ENCODE measurements around the gene CCR5AS.

CCR5AS gene

GRCh38 chr3:46447228-46447985, 40.5 kb upstream of the CCR5AS start:
- Histone ChIP-seq H3K4me2 (ENCODE audit: low read length) (no peak overlapping the region), H4K20me1 (ENCODE audit: insufficient read depth, low read length) (no peaks in the 10 kb centered on the region), H3K4me3 (ENCODE audit: low read length) (no peak overlapping the region), H3K4me1 (ENCODE audit: low read length) (no peaks in the 10 kb centered on the region), H3K27ac (ENCODE audit: low read length) (no peak overlapping the region), H3K9me3 (ENCODE audit: insufficient read depth, low read length) (no peaks in the 10 kb centered on the region), H2AFZ (ENCODE audit: low read depth, low read length) (no peak overlapping the region), H3K27me3 (ENCODE audit: low read depth, low read length) (peaks cover 34% of the 10 kb centered on the region), H3K36me3 (replicated peaks; ENCODE audit: low read depth, low read length) (no peaks in the 10 kb centered on the region), H3K9ac (ENCODE audit: low read length) (no peak overlapping the region), H3K79me2 (ENCODE audit: low read length) (no peaks in the 10 kb centered on the region)
- TF ChIP-seq EZH2phosphoT487 (IDR thresholded peaks at IDR 0.05; ENCODE audit: low read depth) (no peak), CTCF (IDR thresholded peaks at IDR 0.05; ENCODE audit: low read depth, low read length) (no peak)

- Histone ChIP-seq H4K20me1 (ENCODE audit: insufficient read depth, low read length) (no peaks in the 10 kb centered on the region), H3K9ac (ENCODE audit: low read length) (no peak overlapping the region), H3K27me3 (ENCODE audit: low read depth, low read length) (peaks cover 9% of the 10 kb centered on the region), H3K4me1 (ENCODE audit: low read length) (peaks cover 18% of the 10 kb centered on the region), H2AFZ (ENCODE audit: low read depth, low read length) (no peak overlapping the region), H3K36me3 (replicated peaks; ENCODE audit: low read depth, low read length) (no peaks in the 10 kb centered on the region), H3K9me3 (ENCODE audit: insufficient read depth, low read length) (no peaks in the 10 kb centered on the region), H3K4me3 (ENCODE audit: low read length) (no peak overlapping the region), H3K4me2 (ENCODE audit: low read length) (no peak overlapping the region), H3K79me2 (ENCODE audit: low read length) (no peaks in the 10 kb centered on the region), H3K27ac (ENCODE audit: low read length) (no peak overlapping the region)
- peak; percentile 97 for TF ChIP-seq CTCF (IDR thresholded peaks at IDR 0.05; ENCODE audit: low read depth, low read length)
- TF ChIP-seq EZH2phosphoT487 (IDR thresholded peaks at IDR 0.05; ENCODE audit: low read depth), result no peak
Measured at GRCh38 chr3:46442576-46443530, 36.0 kb upstream of the CCR5AS start.

- H3K9ac ChIP-seq (ENCODE audit: low read length), result no peak overlapping the region
- H3K79me2 ChIP-seq (ENCODE audit: low read length), result no peaks in the 10 kb centered on the region
- no peaks in the 10 kb centered on the region for H3K36me3 ChIP-seq (replicated peaks; ENCODE audit: low read depth, low read length)
- TF ChIP-seq EZH2phosphoT487 (IDR thresholded peaks at IDR 0.05; ENCODE audit: low read depth) (no peak), CTCF (IDR thresholded peaks at IDR 0.05; ENCODE audit: low read depth, low read length) (no peak)
- no peak overlapping the region for H3K27ac ChIP-seq (ENCODE audit: low read length)
- no peak overlapping the region for H2AFZ ChIP-seq (ENCODE audit: low read depth, low read length)
- H3K9me3 ChIP-seq (ENCODE audit: insufficient read depth, low read length), result no peaks in the 10 kb centered on the region
- no peaks in the 10 kb centered on the region for H3K27me3 ChIP-seq (ENCODE audit: low read depth, low read length)
- no peaks in the 10 kb centered on the region for H4K20me1 ChIP-seq (ENCODE audit: insufficient read depth, low read length)
- peaks cover 18% of the 10 kb centered on the region for H3K4me1 ChIP-seq (ENCODE audit: low read length)
- H3K4me3 ChIP-seq (ENCODE audit: low read length), result no peak overlapping the region
- peak overlapping the region; percentile 38 for H3K4me2 ChIP-seq (ENCODE audit: low read length)
Measured at GRCh38 chr3:46440531-46441294, 33.8 kb upstream of the CCR5AS start.

Data from OCI-LY3 (cell line).